GM12878 (cell line): Measurements from ENCODE around the gene SLC17A7. TPM values are rescaled to one million over a fixed set of nuclear protein-coding genes. Genes with fewer than 3 reads are reported as not detected.

Experiments
- ATAC-seq: fragments of 200-7000 bp; cut with Tn5 transposase; 3 replicates; pipeline ENCODE4 v1.9.1; 2020; ENCODE audit warnings: mild to moderate bottlenecking, moderate library complexity
- BruUV-seq: library from RNA; stranded (reverse); fragments of 400-500 nt; replicated peaks from 2 replicates; lab custom pipeline; 2021; lab: Mats Ljungman, UMichigan
- CTCF ChIA-PET: fragments of 300-600 bp; sonication (Branson Sonifier 250); formaldehyde crosslinking; extraction: SDS; loops from one replicate; lab custom pipeline; 2021; ENCODE audit warnings: inconsistent platforms; lab: Yijun Ruan, JAX
- POLR2A ChIA-PET: fragments of 350-600 bp; formaldehyde crosslinking; extraction: SDS; loops from one replicate; lab custom pipeline; 2021; ENCODE audit warnings: inconsistent platforms; lab: Charles Lee
- RAD21 ChIA-PET: fragments of 300-600 bp; sonication (Branson Sonifier 250); formaldehyde crosslinking; loops from one replicate; lab custom pipeline; 2023; ENCODE audit warnings: antibody characterized with exemption; ENCODE audit not compliant: unreplicated experiment; lab: Charles Lee
- SMC1A ChIA-PET: fragments of 300-600 bp; sonication (Branson Sonifier 250); formaldehyde crosslinking; loops from one replicate; lab custom pipeline; 2023; ENCODE audit not compliant: unreplicated experiment, uncharacterized antibody; lab: Charles Lee
- DNase-seq: peaks from one replicate; pipeline ENCODE4 v3.0.0-alpha.2; 2011; ENCODE audit warnings: low read depth, low spot score
- FAIRE-seq: peaks from 3 replicates; lab custom pipeline; 2011; peaks lifted over from hg19 to GRCh38; lab: Jason Lieb, UNC
- H2AFZ ChIP-seq: 2 replicates; pipeline ENCODE4 v1.6.0; 2011; ENCODE audit warnings: low read depth, low read length, control low read depth; ENCODE audit not compliant: control insufficient read depth
- H3K27ac ChIP-seq: 2 replicates; pipeline ENCODE4 v1.5.1; 2011; ENCODE audit warnings: control low read depth; ENCODE audit not compliant: control insufficient read depth, insufficient read depth
- H3K27me3 ChIP-seq, 2 experiments: replicated peaks in 1 of 2; 2 replicates each; pipeline versions ENCODE4 v1.6.0 to v1.6.1; 2011; ENCODE audit warnings: low read length in 1 of 2; ENCODE audit not compliant: control insufficient read depth in 2 of 2, insufficient read depth in 2 of 2
- H3K36me3 ChIP-seq, 2 experiments: 2 replicates each; pipeline ENCODE4 v1.5.1; 2011; ENCODE audit warnings: low read length in 1 of 2; ENCODE audit not compliant: control insufficient read depth in 2 of 2, insufficient read depth in 2 of 2
- H3K4me1 ChIP-seq: 2 replicates; pipeline ENCODE4 v1.6.1; 2011; ENCODE audit warnings: mild to moderate bottlenecking, low read length, moderate library complexity, mixed read lengths; ENCODE audit not compliant: control insufficient read depth, insufficient read depth
- H3K4me2 ChIP-seq: 2 replicates; pipeline ENCODE4 v1.6.0; 2011; ENCODE audit warnings: control low read depth; ENCODE audit not compliant: control insufficient read depth, insufficient read depth
- H3K4me3 ChIP-seq: fragments of 200-600 bp; sonication (generic); 2 replicates; pipeline ENCODE4 v1.5.1; 2016
- H3K79me2 ChIP-seq: 2 replicates; pipeline ENCODE4 v1.6.0; 2011; ENCODE audit warnings: low read length; ENCODE audit not compliant: control insufficient read depth, insufficient read depth
- H3K9ac ChIP-seq: 2 replicates; pipeline ENCODE4 v1.8.0; 2011; ENCODE audit warnings: low read length, control low read depth, mixed read lengths; ENCODE audit not compliant: control insufficient read depth, insufficient read depth
- H3K9me3 ChIP-seq: replicated peaks from 3 replicates; pipeline ENCODE4 v1.5.1; 2011; ENCODE audit warnings: mild to moderate bottlenecking, low read length; ENCODE audit not compliant: control insufficient read depth, insufficient read depth
- H4K20me1 ChIP-seq: 2 replicates; pipeline ENCODE4 v1.6.0; 2011; ENCODE audit not compliant: control insufficient read depth, insufficient read depth
- ATF3 ChIP-seq: IDR thresholded peaks from 2 replicates; pipeline ENCODE4 v1.6.1; 2011; ENCODE audit warnings: low read depth, mild to moderate bottlenecking, low read length, moderate library complexity, borderline replicate concordance; ENCODE audit errors: extremely low read depth
- ATF7 ChIP-seq: fragments of 450-650 bp; IDR thresholded peaks from 2 replicates; pipeline ENCODE4 v1.6.1; 2016; ENCODE audit warnings: low read depth, mild to moderate bottlenecking
- BCL11A ChIP-seq: IDR thresholded peaks from 2 replicates; pipeline ENCODE4 v1.6.1; 2011; ENCODE audit warnings: low read depth, low read length
- CBX5 ChIP-seq: sonication (generic); IDR thresholded peaks from 2 replicates; pipeline ENCODE4 v1.6.1; 2016; ENCODE audit warnings: low read depth, moderate library complexity, mild to moderate bottlenecking, inconsistent platforms
- CHD4 ChIP-seq: fragments of 200-600 bp; sonication (generic); IDR thresholded peaks from 2 replicates; pipeline ENCODE4 v1.6.1; 2016; ENCODE audit warnings: mild to moderate bottlenecking
- CREB1 ChIP-seq: IDR thresholded peaks from 2 replicates; pipeline ENCODE4 v1.6.1; 2012; ENCODE audit warnings: low read depth, mild to moderate bottlenecking, inconsistent platforms
- CREM ChIP-seq: IDR thresholded peaks from 2 replicates; pipeline ENCODE4 v1.6.1; 2014; ENCODE audit warnings: antibody characterized with exemption, low read depth
- E2F8 ChIP-seq: fragments of 450-650 bp; IDR thresholded peaks from 2 replicates; pipeline ENCODE4 v1.6.1; 2018; ENCODE audit warnings: mild to moderate bottlenecking, low read depth, moderate library complexity; ENCODE audit not compliant: partially characterized antibody
- ESRRA ChIP-seq: IDR thresholded peaks from 2 replicates; pipeline ENCODE4 v1.6.1; 2012; ENCODE audit warnings: mild to moderate bottlenecking, low read length, improper control_type of control experiment
- IKZF1 ChIP-seq: fragments of 450-650 bp; conservative IDR thresholded peaks from 2 replicates; pipeline ENCODE4 v1.6.1; 2017; ENCODE audit warnings: antibody characterized with exemption, mild to moderate bottlenecking
- KLF5 ChIP-seq: fragments of 450-650 bp; IDR thresholded peaks from 2 replicates; pipeline ENCODE4 v1.6.1; 2014; ENCODE audit warnings: mild to moderate bottlenecking; ENCODE audit not compliant: partially characterized antibody
- LARP7 ChIP-seq: fragments of 450-650 bp; IDR thresholded peaks from 2 replicates; pipeline ENCODE4 v1.6.1; 2017; ENCODE audit warnings: mild to moderate bottlenecking
- NBN ChIP-seq: fragments of 450-650 bp; IDR thresholded peaks from 2 replicates; pipeline ENCODE4 v1.6.1; 2016
- NRF1 ChIP-seq: conservative IDR thresholded peaks from 2 replicates; pipeline ENCODE4 v1.6.1; 2011; ENCODE audit warnings: mild to moderate bottlenecking, low read depth, low read length, improper control_type of control experiment
- PBX3 ChIP-seq: IDR thresholded peaks from 2 replicates; pipeline ENCODE4 v1.6.1; 2011; ENCODE audit warnings: mild to moderate bottlenecking, low read depth, low read length, moderate library complexity; ENCODE audit not compliant: insufficient replicate concordance
- SPI1 ChIP-seq: IDR thresholded peaks from 2 replicates; pipeline ENCODE4 v1.6.1; 2011; ENCODE audit warnings: low read depth, mild to moderate bottlenecking, low read length, moderate library complexity, borderline replicate concordance; ENCODE audit not compliant: insufficient read depth
- SREBF1 ChIP-seq: IDR thresholded peaks from 2 replicates; pipeline ENCODE4 v1.6.1; 2012; ENCODE audit warnings: mild to moderate bottlenecking, low read length
- WGBS: methylation state at CpG from one replicate; pipeline ENCODE4 v1.1.6; 2016; ENCODE audit warnings: low lambda C conversion rate; ENCODE audit not compliant: insufficient replicate concordance, insufficient coverage; ENCODE audit errors: missing lambda C conversion rate; 5-methylcytosine and 5-hydroxymethylcytosine counted together
- in situ Hi-C: fragments of 300-500 bp; cut with MboI; formaldehyde crosslinking; loops from 9 replicates; pipeline ENCODE4 v1.14.3; 2018; ENCODE audit warnings: mixed read lengths
- intact Hi-C: fragments of 100-400 bp; cut with micrococcal nuclease; formaldehyde crosslinking; loops from one replicate; pipeline ENCODE4 v1.14.2; 2022; ENCODE audit not compliant: unreplicated experiment
- polyA plus RNA-seq, 11 experiments: library from polyadenylated mRNA; depleted of rRNA in 4 of 11; unstranded in 6 of 11; stranded (reverse) in 5 of 11; fragments of >200 nt; fragmentation: Nextera tagmentation in 4 of 11; fragmentation: Illumina TruSeq in 1 of 11; extraction: Ambion mirVana in 4 of 11; extraction: Trizol in 1 of 11; gene quantifications; 1 replicate in 1 of 11; 2 replicates in 10 of 11; pipeline versions ENCODE4 v1.2.1 to v1.2.3, GENCODE V29; 2011 to 2016; ENCODE audit warnings: inconsistent platforms in 2 of 11, missing spikeins in 2 of 11, low read depth in 1 of 11
- total RNA-seq, 4 experiments: library from RNA; depleted of rRNA in 3 of 4; stranded (reverse); fragments of >200 nt in 3 of 4; fragmentation: Illumina TruSeq in 1 of 4; extraction: Trizol in 1 of 4; gene quantifications; 2 replicates each; pipeline versions ENCODE4 v1.2.1 to v1.2.3, GENCODE V29; 2013 to 2021

Gene SLC17A7
- total and polyA plus RNA-seq, 10 of the 15 experiments (the other 5 are each of a cell fraction or from before 2014, with no cell fraction given): 0.03 to 0.24 (median 0.06) TPM; not detected in 6

DNA sequence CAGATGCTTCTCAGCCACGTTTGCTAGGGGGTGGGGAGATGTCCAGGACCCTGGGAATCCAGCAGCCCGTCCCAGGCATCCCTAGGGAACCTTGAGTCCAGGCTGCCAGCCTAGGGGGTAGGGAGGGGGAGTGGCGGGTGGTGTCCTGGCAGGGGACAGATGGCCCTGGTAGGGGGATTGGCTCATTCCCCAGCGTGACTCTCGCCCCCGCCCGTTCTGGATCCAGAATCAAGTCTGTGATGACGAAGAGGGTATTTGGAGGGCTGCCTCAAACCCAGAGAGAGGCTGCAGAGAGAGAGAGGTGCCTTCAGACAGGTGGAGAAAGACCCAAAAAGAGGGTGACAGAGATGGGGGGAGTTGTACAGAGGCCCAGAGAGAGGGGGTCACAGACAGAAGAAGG is 4.1 kb downstream of the SLC17A7 start (continued):
- TF ChIP-seq ATF3 (no peak), CBX5 (no peak), ESRRA (no peak), PBX3 (no peak), IKZF1 (no peak), NRF1 (no peak), CHD4 (no peak), BCL11A (no peak), LARP7 (no peak), SREBF1 (no peak), KLF5 (no peak)

DNA sequence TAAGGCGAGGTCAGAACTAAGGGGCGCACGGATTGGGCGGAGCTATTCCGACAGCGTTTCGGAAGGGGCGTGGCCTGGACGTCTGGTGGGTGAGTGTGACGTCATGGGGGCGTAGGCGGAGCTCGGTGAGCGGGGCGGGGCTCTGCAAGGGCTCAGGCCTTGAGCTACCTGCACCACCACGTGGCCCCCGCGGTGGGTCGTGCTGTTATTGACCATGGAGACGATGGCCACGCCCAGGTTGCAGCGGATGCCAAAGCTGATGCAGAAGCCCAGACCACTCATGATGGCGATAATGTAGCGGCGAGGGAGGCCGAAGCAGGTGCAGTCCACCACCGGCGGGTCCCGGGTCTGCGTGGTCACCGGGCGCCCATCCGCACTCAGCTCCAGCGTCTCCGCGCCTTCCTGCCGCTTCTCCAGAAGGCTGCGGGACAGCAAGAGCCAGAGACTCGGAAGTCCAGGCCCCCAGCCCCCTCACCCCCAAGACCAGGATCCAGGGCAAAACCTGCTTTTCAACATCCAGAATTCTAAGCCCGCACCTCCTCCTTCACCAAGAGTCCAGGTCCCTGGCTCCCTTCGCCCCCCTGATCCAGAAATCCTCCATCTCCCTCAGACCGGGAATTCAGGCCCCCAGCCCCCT is 4.8 kb downstream of the SLC17A7 start:
- ATAC-seq (peak; percentile 73), DNase-seq (no peak), FAIRE-seq (no peak)
- no peak overlapping the region for H3K4me3 ChIP-seq
- RAD21 ChIA-PET: interaction anchor here (1.1 kb wide), 1 partner anchor 45 kb away, joined by 4 read pairs; no protein-coding TSS in a partner anchor
- no peaks in the 10 kb centered on the region for H4K20me1 ChIP-seq
- WGBS: 32% methylated on average over 42 of the region's 42 CpGs
- POLR2A ChIA-PET: interaction anchor here (0.6 kb wide), 1 partner anchor 33 kb away, joined by 3 read pairs; no protein-coding TSS in a partner anchor
- no peaks in the 10 kb centered on the region for H3K9me3 ChIP-seq
- peak; percentile 67 for TF ChIP-seq ATF7
- TF ChIP-seq CREM: 0 out of 2 replicates have a peak, but pooled peaks have one; percentile 47
- TF ChIP-seq E2F8: no peak
- TF ChIP-seq CREB1: peak; percentile 58; the same call in 1 of the 2 replicates
- TF ChIP-seq SPI1: no peak
- TF ChIP-seq NBN: 0 out of 2 replicates have a peak, but pooled peaks have one; percentile 31
- SMC1A ChIA-PET: interaction anchor here (1.6 kb wide), 1 partner anchor 45 kb away, joined by 5 read pairs; no protein-coding TSS in a partner anchor
- in situ Hi-C loops: loop anchor here (5.0 kb wide), 1 partner anchor 44 kb away; no protein-coding TSS in a partner anchor
- no peaks in the 10 kb centered on the region for H3K36me3 ChIP-seq
- no TSS peak for BruUV-seq
- intact Hi-C loops: no loop called here
- CTCF ChIA-PET: interaction anchor here (1.0 to 2.2 kb wide), 6 partner anchors 10 to 228 kb away, joined by 3 to 8 read pairs (median 4); partner anchors contain the start of genes FLT3LG and GFY
- H3K4me1 ChIP-seq: no peaks in the 10 kb centered on the region
- H3K27ac ChIP-seq: no peak overlapping the region
- H3K9ac ChIP-seq: no peak overlapping the region
- H2AFZ ChIP-seq: no peak overlapping the region
- H3K27me3 ChIP-seq: peaks cover 11 to 24% of the 10 kb centered on the region in 2 experiments
- H3K79me2 ChIP-seq: no peaks in the 10 kb centered on the region
- no peak overlapping the region for H3K4me2 ChIP-seq
